ENCODE results near the gene PTPRD. TPM values are rescaled to one million over a fixed set of nuclear protein-coding genes. Genes with fewer than 3 reads are reported as not detected.

Gene PTPRD
- total RNA-seq, 1 donor from 2014 or later = 15.6 TPM

DNA sequence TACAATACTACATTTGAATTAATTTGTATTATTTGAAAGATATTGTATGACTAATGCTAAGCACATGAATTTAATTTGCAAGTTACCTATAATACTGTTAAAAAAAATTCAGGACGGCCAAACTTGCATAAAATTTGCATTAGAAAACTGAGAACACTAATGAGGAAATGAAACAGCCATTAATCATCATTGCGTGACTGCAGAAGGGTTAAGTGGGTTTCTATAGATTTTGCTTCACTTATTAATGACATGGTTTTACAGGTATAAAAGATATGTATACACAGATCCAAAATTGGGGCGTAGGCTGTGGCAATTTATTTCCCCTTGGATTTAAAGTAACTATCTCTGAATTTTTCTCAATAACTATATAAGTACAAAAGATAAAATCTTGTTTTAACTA, 882.6 kb downstream of the PTPRD start:
- H3K4me1 ChIP-seq = no peaks in the 10 kb centered on the region
- H3K27ac ChIP-seq (replicated peaks) = no peak overlapping the region
- TF ChIP-seq, protein P1, sequence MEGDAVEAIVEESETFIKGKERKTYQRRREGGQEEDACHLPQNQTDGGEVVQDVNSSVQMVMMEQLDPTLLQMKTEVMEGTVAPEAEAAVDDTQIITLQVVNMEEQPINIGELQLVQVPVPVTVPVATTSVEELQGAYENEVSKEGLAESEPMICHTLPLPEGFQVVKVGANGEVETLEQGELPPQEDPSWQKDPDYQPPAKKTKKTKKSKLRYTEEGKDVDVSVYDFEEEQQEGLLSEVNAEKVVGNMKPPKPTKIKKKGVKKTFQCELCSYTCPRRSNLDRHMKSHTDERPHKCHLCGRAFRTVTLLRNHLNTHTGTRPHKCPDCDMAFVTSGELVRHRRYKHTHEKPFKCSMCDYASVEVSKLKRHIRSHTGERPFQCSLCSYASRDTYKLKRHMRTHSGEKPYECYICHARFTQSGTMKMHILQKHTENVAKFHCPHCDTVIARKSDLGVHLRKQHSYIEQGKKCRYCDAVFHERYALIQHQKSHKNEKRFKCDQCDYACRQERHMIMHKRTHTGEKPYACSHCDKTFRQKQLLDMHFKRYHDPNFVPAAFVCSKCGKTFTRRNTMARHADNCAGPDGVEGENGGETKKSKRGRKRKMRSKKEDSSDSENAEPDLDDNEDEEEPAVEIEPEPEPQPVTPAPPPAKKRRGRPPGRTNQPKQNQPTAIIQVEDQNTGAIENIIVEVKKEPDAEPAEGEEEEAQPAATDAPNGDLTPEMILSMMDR (IDR thresholded peaks at IDR 0.05; ENCODE audit: borderline replicate concordance) = no peak
- no peaks in the 10 kb centered on the region for H3K36me3 ChIP-seq
- no peak overlapping the region for H3K4me3 ChIP-seq
- H3K9me3 ChIP-seq (replicated peaks) = no peaks in the 10 kb centered on the region
- intact Hi-C loops (cut with micrococcal nuclease) = no loop called here
- no peak for DNase-seq
- no peaks in the 10 kb centered on the region for H3K27me3 ChIP-seq (ENCODE audit: low read depth)

DNA sequence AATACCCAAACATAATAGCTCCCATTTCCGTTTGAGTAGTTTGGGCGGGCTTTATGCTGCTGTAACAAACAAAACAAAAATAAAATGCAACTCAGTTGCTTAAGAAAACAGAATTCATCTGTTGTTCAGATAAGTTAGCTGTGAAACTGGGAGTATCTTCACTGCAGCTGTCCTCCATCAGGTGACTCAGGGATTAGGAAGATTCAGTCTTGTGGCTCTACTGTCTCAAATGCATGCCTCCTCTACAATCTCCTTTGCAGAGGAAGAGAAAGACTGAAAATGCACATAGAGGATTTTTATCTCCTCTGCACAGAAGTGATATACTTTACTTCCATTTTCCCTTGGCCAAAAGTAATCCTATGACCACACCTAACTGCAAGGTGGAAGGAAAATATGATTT, 883.7 kb downstream of the PTPRD start:
- TF ChIP-seq, protein P1 (IDR thresholded peaks at IDR 0.05; ENCODE audit: borderline replicate concordance) = no peak
- H3K27me3 ChIP-seq (ENCODE audit: low read depth) = no peaks in the 10 kb centered on the region
- H3K4me1 ChIP-seq = no peaks in the 10 kb centered on the region
- H3K27ac ChIP-seq (replicated peaks) = no peak overlapping the region
- no peak overlapping the region for H3K4me3 ChIP-seq
- H3K36me3 ChIP-seq = no peaks in the 10 kb centered on the region
- intact Hi-C loops (cut with micrococcal nuclease) = no loop called here
- H3K9me3 ChIP-seq (replicated peaks) = no peaks in the 10 kb centered on the region
- DNase-seq = no peak

DNA sequence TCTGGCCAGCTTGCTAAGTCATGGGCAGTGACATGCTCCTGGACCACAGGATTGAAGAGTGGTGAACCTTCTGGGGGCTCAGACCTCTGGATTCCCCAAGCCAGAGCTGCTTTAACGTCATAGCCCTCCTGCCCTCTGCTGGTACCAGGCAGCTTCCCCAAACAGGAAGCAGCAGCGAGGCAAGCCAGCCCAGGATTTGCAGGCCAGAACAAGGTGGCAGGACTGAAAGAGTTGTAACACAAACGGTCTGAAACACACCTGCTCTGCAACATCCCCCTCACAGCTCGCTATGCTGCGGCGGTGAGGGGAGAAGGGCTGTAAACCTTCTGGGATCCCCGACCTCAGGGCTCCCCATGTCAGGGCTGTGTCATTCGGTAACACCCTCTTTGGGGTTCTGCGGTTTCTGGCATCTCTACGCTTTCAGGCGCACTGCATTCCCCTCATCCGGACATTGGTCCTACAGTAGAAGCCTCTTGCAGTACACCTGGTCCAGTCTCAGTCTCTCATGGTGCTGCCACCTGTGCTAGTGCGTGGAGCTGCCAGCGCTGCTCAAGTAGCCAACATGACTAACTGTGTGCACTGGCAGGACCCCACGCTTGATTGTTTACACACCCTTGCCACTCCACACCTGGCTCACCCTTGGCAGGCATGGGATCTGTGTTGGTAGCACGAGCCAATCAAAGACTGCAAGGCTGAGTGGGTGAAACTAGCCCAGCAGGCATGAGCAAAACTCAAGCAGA, 893.3 kb downstream of the PTPRD start:
- intact Hi-C loops (cut with micrococcal nuclease) = no loop called here
- no peaks in the 10 kb centered on the region for H3K27me3 ChIP-seq (ENCODE audit: low read depth)
- no peak overlapping the region for H3K27ac ChIP-seq (replicated peaks)
- peaks cover 36% of the 10 kb centered on the region for H3K9me3 ChIP-seq (replicated peaks)
- H3K4me3 ChIP-seq = no peak overlapping the region
- no peaks in the 10 kb centered on the region for H3K36me3 ChIP-seq
- TF ChIP-seq, protein P1 (IDR thresholded peaks at IDR 0.05; ENCODE audit: borderline replicate concordance) = no peak
- no peaks in the 10 kb centered on the region for H3K4me1 ChIP-seq
- no peak for DNase-seq

DNA sequence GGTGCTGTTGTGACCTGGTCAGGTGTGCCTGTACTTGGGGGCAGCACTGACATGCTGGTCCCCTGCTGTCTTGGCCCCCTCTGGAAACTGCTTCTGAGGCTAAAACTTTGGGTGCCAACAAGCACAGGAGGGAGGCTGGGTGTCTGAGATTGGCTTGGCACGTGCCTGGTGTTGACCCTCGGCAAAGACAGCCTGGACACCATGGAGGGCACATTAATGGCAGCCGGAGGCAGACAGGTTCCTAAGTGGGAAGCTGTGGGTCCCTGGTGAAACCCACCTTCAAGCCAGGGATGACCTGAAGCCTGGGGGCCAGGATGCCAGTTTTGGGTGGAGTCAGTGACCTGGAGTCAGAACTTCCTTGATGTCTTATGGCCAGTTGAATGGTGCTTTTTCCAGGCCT, 894.1 kb downstream of the PTPRD start:
- H3K27ac ChIP-seq (replicated peaks) = no peak overlapping the region
- intact Hi-C loops (cut with micrococcal nuclease) = no loop called here

DNA sequence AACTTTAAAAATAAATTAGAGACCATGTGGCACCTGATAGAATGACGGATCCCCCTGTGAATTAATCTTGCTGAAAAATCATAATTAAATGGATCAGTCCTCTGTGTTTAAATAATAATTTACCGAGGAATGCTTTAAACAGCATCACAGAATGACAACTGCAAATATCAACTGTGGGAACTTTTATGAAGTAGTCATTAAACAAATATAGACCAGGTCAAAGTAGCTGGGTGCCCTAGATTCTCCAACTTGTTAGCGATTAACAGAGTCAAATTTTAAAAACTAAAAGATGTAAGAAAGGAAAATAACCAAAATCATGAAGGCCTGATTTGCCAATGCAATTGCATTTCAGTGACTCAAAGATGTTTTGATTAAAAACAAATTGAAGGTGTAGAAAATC, 933.4 kb downstream of the PTPRD start:
- TF ChIP-seq, protein P1 (IDR thresholded peaks at IDR 0.05; ENCODE audit: borderline replicate concordance) = no peak
- no peaks in the 10 kb centered on the region for H3K36me3 ChIP-seq
- no peak for DNase-seq
- H3K4me3 ChIP-seq = no peak overlapping the region
- no peaks in the 10 kb centered on the region for H3K9me3 ChIP-seq (replicated peaks)
- no peaks in the 10 kb centered on the region for H3K27me3 ChIP-seq (ENCODE audit: low read depth)
- H3K27ac ChIP-seq (replicated peaks) = no peak overlapping the region
- intact Hi-C loops (cut with micrococcal nuclease) = no loop called here
- H3K4me1 ChIP-seq = no peaks in the 10 kb centered on the region

More for the DNA sequence above, 894.1 kb downstream of the PTPRD start:
- no peaks in the 10 kb centered on the region for H3K4me1 ChIP-seq
- TF ChIP-seq, protein P1 (IDR thresholded peaks at IDR 0.05; ENCODE audit: borderline replicate concordance) = no peak
- H3K27me3 ChIP-seq (ENCODE audit: low read depth) = no peaks in the 10 kb centered on the region
- DNase-seq = no peak
- peaks cover 36% of the 10 kb centered on the region for H3K9me3 ChIP-seq (replicated peaks)
- no peak overlapping the region for H3K4me3 ChIP-seq
- no peaks in the 10 kb centered on the region for H3K36me3 ChIP-seq
